ENCODE measurements around the gene OPRM1.
"Not testable (repeated sequence)": the region's sequence is repeated elsewhere in the genome, so short reads cannot be mapped to it uniquely, and the experiment has no call there.

The OPRM1 gene

GRCh38 chr6:154039231-154039842 lies at the start of gene OPRM1:
Gene OPRM1 (plus strand): TSS chr6:154039240. CDS start chr6:154039545, 305 bp downstream.
- DNase-seq: peak; percentile 25

- DNase-seq: no peak
These were observed 49.1 kb upstream of the OPRM1 start for GRCh38 chr6:153989989-153990388.

GRCh38 chr6:153994004-153994403 lies 45.0 kb upstream of the OPRM1 start:
- DNase-seq: no peak

- no peak for DNase-seq
These were observed 44.2 kb upstream of the OPRM1 start for GRCh38 chr6:153994811-153995210.

GRCh38 chr6:153997221-153997620 lies 41.8 kb upstream of the OPRM1 start:
- no peak for DNase-seq

GRCh38 chr6:154001494-154002285 lies 37.4 kb upstream of the OPRM1 start:
- no peak for DNase-seq

GRCh38 chr6:154002894-154003293 lies 36.1 kb upstream of the OPRM1 start:
- no peak for DNase-seq

- no peak for DNase-seq
These were observed 28.7 kb upstream of the OPRM1 start for GRCh38 chr6:154010371-154010770.

- DNase-seq: no peak
These were observed 26.2 kb upstream of the OPRM1 start for GRCh38 chr6:154012852-154013251.

GRCh38 chr6:154017786-154018185 lies 21.3 kb upstream of the OPRM1 start:
- DNase-seq: no peak

- no peak for DNase-seq
These were observed 8.4 kb upstream of the OPRM1 start for GRCh38 chr6:154030646-154031045.

GRCh38 chr6:154041001-154041400 lies 2.0 kb downstream of the OPRM1 start:
- no peak for DNase-seq

- DNase-seq: no peak
These were observed 14.1 kb downstream of the OPRM1 start for GRCh38 chr6:154053141-154053540.

GRCh38 chr6:154056536-154056935 lies 17.5 kb downstream of the OPRM1 start:
- no peak for DNase-seq

GRCh38 chr6:154057098-154057497 lies 18.1 kb downstream of the OPRM1 start:
- no peak for DNase-seq

- no peak for DNase-seq
These were observed 20.1 kb downstream of the OPRM1 start for GRCh38 chr6:154058963-154059680.

GRCh38 chr6:154060076-154060475 lies 21.0 kb downstream of the OPRM1 start:
- DNase-seq: no peak

- DNase-seq: no peak
These were observed 31.0 kb downstream of the OPRM1 start for GRCh38 chr6:154070041-154070440.

- DNase-seq: no peak
These were observed 31.6 kb downstream of the OPRM1 start for GRCh38 chr6:154070657-154071056.

GRCh38 chr6:154071236-154071635 lies 32.2 kb downstream of the OPRM1 start:
- DNase-seq: no peak

GRCh38 chr6:154071711-154072110 lies 32.7 kb downstream of the OPRM1 start:
- no peak for DNase-seq

GRCh38 chr6:154078596-154078995 lies 39.6 kb downstream of the OPRM1 start:
- not testable (repeated sequence) for DNase-seq

- no peak for DNase-seq
These were observed 41.6 kb downstream of the OPRM1 start for GRCh38 chr6:154080461-154081189.

Data from activated T-cell treated with anti-CD3 and anti-CD28 coated beads, Interleukin-2, amount 50 U/mL, for 1 hour (primary cell).